HEK293 (cell line): ENCODE measurements around the gene TMC2.

Experiments
- CTCF ChIA-PET: fragments of 350-600 bp; formaldehyde crosslinking; extraction: SDS; loops from one replicate; lab custom pipeline; 2021; ENCODE audit warnings: antibody characterized with exemption; lab: Yijun Ruan, JAX
- POLR2A ChIA-PET: fragments of 300-600 bp; formaldehyde crosslinking; extraction: SDS; loops from one replicate; lab custom pipeline; 2020; ENCODE audit warnings: antibody characterized with exemption, inconsistent platforms; lab: Yijun Ruan, JAX
- H3K27ac ChIP-seq: fragments of 200-500 bp; sonication (Bioruptor generic); 2 replicates; pipeline ENCODE4 v1.5.1; 2014; ENCODE audit warnings: low read depth, low read length, control low read depth, inconsistent platforms; ENCODE audit errors: extremely low read depth
- H3K36me3 ChIP-seq, 2 experiments: fragments of 200-500 bp in 1 of 2; sonication (Bioruptor generic) in 1 of 2; 1 replicate in 1 of 2; 2 replicates in 1 of 2; pipeline ENCODE4 v1.5.1; 2014 to 2017; ENCODE audit warnings: inconsistent platforms in 2 of 2, low read length in 2 of 2; ENCODE audit not compliant: control insufficient read depth in 2 of 2, insufficient read depth in 1 of 2
- H3K4me1 ChIP-seq: fragments of 200-500 bp; sonication (Bioruptor generic); 2 replicates; pipeline ENCODE4 v1.5.1; 2014; ENCODE audit warnings: mild to moderate bottlenecking, low read length, inconsistent platforms; ENCODE audit not compliant: control insufficient read depth, insufficient read depth
- H3K4me3 ChIP-seq: 2 replicates; pipeline ENCODE4 v1.5.1; 2011; ENCODE audit warnings: low read depth, mild to moderate bottlenecking, control low read depth, low read length, moderate library complexity
- H3K9me3 ChIP-seq: fragments of 200-500 bp; sonication (Bioruptor generic); 2 replicates; pipeline ENCODE4 v1.5.1; 2014; ENCODE audit warnings: low read depth, low read length, inconsistent platforms; ENCODE audit not compliant: control insufficient read depth, insufficient read depth
- PRDM6 ChIP-seq: fragments of 450-650 bp; formaldehyde crosslinking; IDR thresholded peaks from 2 replicates; pipeline ENCODE4 v1.5.1; 2017; ENCODE audit warnings: missing biosample characterization, missing genetic modification characterization
- SETDB1 ChIP-seq: IDR thresholded peaks from one replicate; pipeline ENCODE4 v1.6.1; 2017; ENCODE audit warnings: mild to moderate bottlenecking, low read length, moderate library complexity, mixed read lengths; ENCODE audit not compliant: insufficient read length
- ZBTB17 ChIP-seq: fragments of 450-650 bp; formaldehyde crosslinking; IDR thresholded peaks from 2 replicates; pipeline ENCODE4 v1.5.1; 2016; ENCODE audit warnings: missing biosample characterization, missing genetic modification characterization
- ZEB2 ChIP-seq: fragments of 450-650 bp; formaldehyde crosslinking; IDR thresholded peaks from 2 replicates; pipeline ENCODE4 v1.5.1; 2016; ENCODE audit warnings: missing biosample characterization, missing genetic modification characterization
- ZFP37 ChIP-seq: fragments of 450-650 bp; formaldehyde crosslinking; IDR thresholded peaks from 2 replicates; pipeline ENCODE4 v1.5.1; 2016; ENCODE audit warnings: missing biosample characterization, missing genetic modification characterization
- ZIC2 ChIP-seq: fragments of 450-650 bp; formaldehyde crosslinking; IDR thresholded peaks from 2 replicates; pipeline ENCODE4 v1.5.1; 2016; ENCODE audit warnings: missing biosample characterization, missing genetic modification characterization
- ZNF16 ChIP-seq: fragments of 450-650 bp; formaldehyde crosslinking; IDR thresholded peaks from 2 replicates; pipeline ENCODE4 v1.5.1; 2016; ENCODE audit warnings: low read depth, missing biosample characterization, missing genetic modification characterization
- ZNF426 ChIP-seq: fragments of 450-650 bp; formaldehyde crosslinking; IDR thresholded peaks from 2 replicates; pipeline ENCODE4 v1.5.1; 2017; ENCODE audit warnings: missing biosample characterization, missing genetic modification characterization, mild to moderate bottlenecking, inconsistent platforms, moderate library complexity
- ZNF548 ChIP-seq: fragments of 450-650 bp; formaldehyde crosslinking; IDR thresholded peaks from 2 replicates; pipeline ENCODE4 v1.5.1; 2016; ENCODE audit warnings: missing biosample characterization, missing genetic modification characterization
- ZNF600 ChIP-seq: fragments of 450-650 bp; formaldehyde crosslinking; IDR thresholded peaks from 2 replicates; pipeline ENCODE4 v1.5.1; 2016; ENCODE audit warnings: missing biosample characterization, missing genetic modification characterization
- ZNF76 ChIP-seq: fragments of 450-650 bp; formaldehyde crosslinking; IDR thresholded peaks from 2 replicates; pipeline ENCODE4; 2016; ENCODE audit warnings: low read depth, missing biosample characterization, missing genetic modification characterization, borderline replicate concordance
- TF ChIP-seq, protein P1 (sequence below): fragments of 450-650 bp; formaldehyde crosslinking; IDR thresholded peaks from 2 replicates; pipeline ENCODE4 v1.5.1; 2017; ENCODE audit warnings: missing biosample characterization, mild to moderate bottlenecking, missing genetic modification characterization, moderate library complexity

TMC2 gene

DNA sequence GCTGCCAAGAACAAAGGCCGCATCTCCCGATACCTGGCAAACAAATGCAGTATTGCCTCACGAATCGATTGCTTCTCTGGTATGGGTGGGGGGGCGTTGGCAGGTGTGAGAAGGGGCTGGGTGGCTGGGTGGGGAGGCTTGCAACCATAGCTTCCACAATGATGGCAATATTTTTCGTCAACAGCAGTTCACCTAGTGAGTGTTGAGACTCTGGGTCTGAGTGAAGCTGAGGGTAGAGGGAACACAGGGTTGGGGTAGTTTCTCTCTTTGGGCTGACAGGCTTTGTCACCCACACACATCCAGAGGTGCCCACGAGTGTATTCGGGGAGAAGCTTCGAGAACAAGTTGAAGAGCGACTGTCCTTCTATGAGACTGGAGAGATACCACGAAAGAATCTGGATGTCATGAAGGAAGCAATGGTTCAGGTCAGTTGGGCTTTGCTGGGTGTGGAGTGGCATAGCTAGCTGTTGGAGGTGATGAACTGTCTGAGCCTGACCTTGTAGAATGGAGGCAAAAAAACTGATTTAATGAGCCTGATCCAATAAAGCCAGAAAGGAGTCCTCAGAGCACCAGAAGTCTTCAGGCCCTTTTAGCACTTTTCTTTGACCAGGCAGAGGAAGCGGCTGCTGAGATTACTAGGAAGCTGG lies 120.2 kb downstream of the TMC2 start:
- TF ChIP-seq ZNF76 (tag by site-specific recombination) (no peak), ZNF16 (tag by site-specific recombination) (no peak)
- TF ChIP-seq, protein P1, sequence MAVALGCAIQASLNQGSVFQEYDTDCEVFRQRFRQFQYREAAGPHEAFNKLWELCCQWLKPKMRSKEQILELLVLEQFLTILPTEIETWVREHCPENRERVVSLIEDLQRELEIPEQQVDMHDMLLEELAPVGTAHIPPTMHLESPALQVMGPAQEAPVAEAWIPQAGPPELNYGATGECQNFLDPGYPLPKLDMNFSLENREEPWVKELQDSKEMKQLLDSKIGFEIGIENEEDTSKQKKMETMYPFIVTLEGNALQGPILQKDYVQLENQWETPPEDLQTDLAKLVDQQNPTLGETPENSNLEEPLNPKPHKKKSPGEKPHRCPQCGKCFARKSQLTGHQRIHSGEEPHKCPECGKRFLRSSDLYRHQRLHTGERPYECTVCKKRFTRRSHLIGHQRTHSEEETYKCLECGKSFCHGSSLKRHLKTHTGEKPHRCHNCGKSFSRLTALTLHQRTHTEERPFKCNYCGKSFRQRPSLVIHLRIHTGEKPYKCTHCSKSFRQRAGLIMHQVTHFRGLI, result peak; percentile 80; the same call in 1 of the 2 replicates
- CTCF ChIA-PET, result interaction anchor here (0.5 to 0.8 kb wide), 4 partner anchors 60 to 585 kb away, joined by 3 to 4 read pairs (median 3); no protein-coding TSS in a partner anchor
- H3K36me3 ChIP-seq, result peaks cover 45 to 88% of the 10 kb centered on the region in 2 experiments
- H3K4me1 ChIP-seq, result peaks cover under 1% of the 10 kb centered on the region; the same call in 1 of the 2 replicates
- no peaks in the 10 kb centered on the region for H3K9me3 ChIP-seq
- no peak overlapping the region for H3K4me3 ChIP-seq
- peak overlapping the region; percentile 11; the same call in 1 of the 2 replicates for H3K27ac ChIP-seq
- POLR2A ChIA-PET, result interaction anchor here (1.2 to 6.7 kb wide), 2 partner anchors 10 to 187 kb away, joined by 4 to 133 read pairs; partner anchors contain the start of gene IDH3B

- no peaks in the 10 kb centered on the region for H3K4me1 ChIP-seq
- H3K36me3 ChIP-seq, result peaks cover 50 to 94% of the 10 kb centered on the region in 2 experiments
- H3K27ac ChIP-seq, result 0 out of 2 replicates have a peak overlapping the region, but pooled peaks have one; percentile 11
- POLR2A ChIA-PET, result interaction anchor here (1.2 to 6.7 kb wide), 2 partner anchors 9 to 188 kb away, joined by 4 to 133 read pairs; partner anchors contain the start of gene IDH3B
- H3K4me3 ChIP-seq, result no peak overlapping the region
- no peaks in the 10 kb centered on the region for H3K9me3 ChIP-seq
- CTCF ChIA-PET, result no interaction called here
- 0 out of 2 replicates have a peak, but pooled peaks have one; percentile 12 for TF ChIP-seq ZIC2 (tag by site-specific recombination)
- TF ChIP-seq SETDB1, result no peak
- 0 out of 2 replicates have a peak, but pooled peaks have one; percentile 14 for TF ChIP-seq ZBTB17 (tag by site-specific recombination)
- no peak for TF ChIP-seq ZNF548
- peak; percentile 52; the same call in 1 of the 2 replicates for TF ChIP-seq ZNF600 (tag by site-specific recombination)
Measured at GRCh38 chr20:2657241-2657640, 120.9 kb downstream of the TMC2 start.

- Histone ChIP-seq H3K4me1 (no peaks in the 10 kb centered on the region), H3K27ac (no peak overlapping the region), H3K4me3 (no peak overlapping the region), H3K36me3 (peaks cover 54 to 98% of the 10 kb centered on the region in 2 experiments), H3K9me3 (no peaks in the 10 kb centered on the region)
- CTCF ChIA-PET, result no interaction called here
- POLR2A ChIA-PET, result no interaction called here
- TF ChIP-seq, protein P1, result no peak
- TF ChIP-seq ZEB2 (tag by site-specific recombination) (no peak), ZFP37 (tag by site-specific recombination) (no peak), ZNF426 (tag by site-specific recombination) (no peak), PRDM6 (tag by site-specific recombination) (peak; percentile 50; the same call in 1 of the 2 replicates)
Measured at GRCh38 chr20:2657674-2658073, 121.3 kb downstream of the TMC2 start.
